H1 (cell line): Measurements from ENCODE around the gene ARFGAP3. TPM values are rescaled to one million over a fixed set of nuclear protein-coding genes. Genes with fewer than 3 reads are reported as not detected.

Experiments
- ASH2L ChIP-seq: fragments of 200-600, 300-600 bp; sonication (generic); IDR thresholded peaks from one replicate; pipeline ENCODE4 v1.7.1; 2017; ENCODE audit warnings: low read length
- CHD1 ChIP-seq: IDR thresholded peaks from 2 replicates; pipeline ENCODE4 v1.6.1; 2012; ENCODE audit warnings: low read depth, low read length, improper control_type of control experiment
- CREB1 ChIP-seq: IDR thresholded peaks from 2 replicates; pipeline ENCODE4 v1.6.1; 2012; ENCODE audit warnings: inconsistent platforms
- RXRA ChIP-seq: IDR thresholded peaks from 2 replicates; pipeline ENCODE4 v1.6.1; 2011; ENCODE audit warnings: low read depth, mild to moderate bottlenecking, low read length, moderate library complexity; ENCODE audit not compliant: insufficient read depth
- SP2 ChIP-seq: IDR thresholded peaks from 2 replicates; pipeline ENCODE4 v1.6.1; 2012; ENCODE audit warnings: mild to moderate bottlenecking, low read length, inconsistent platforms
- polyA plus RNA-seq, 7 experiments: library from polyadenylated mRNA; depleted of rRNA in 3 of 7; stranded (reverse) in 5 of 7; unstranded in 2 of 7; fragments of >200 nt in 5 of 7; fragments of 200-250 nt in 2 of 7; gene quantifications; 1 replicate in 5 of 7; 2 replicates in 1 of 7; 4 replicates in 1 of 7; pipeline versions ENCODE4 v1.2.1 to v1.2.3, GENCODE V29; 2011 to 2013; ENCODE audit warnings: missing spikeins in 2 of 7, mixed read lengths in 2 of 7
- total RNA-seq: library from RNA; stranded (reverse); fragmentation: NEBNext Ultra II Directional; extraction: Animal tissue kit (Norgen Biotek cat#: 25700); gene quantifications from 2 replicates; pipeline ENCODE4 v1.2.1, GENCODE V29; 2021
- TF ChIP-seq, protein P1 (sequence below), 3 experiments: IDR thresholded peaks; 1 replicate in 2 of 3; 2 replicates in 1 of 3; pipeline versions ENCODE4 v1.5.1 to v1.6.1; 2011; ENCODE audit warnings: low read length in 3 of 3, mild to moderate bottlenecking in 3 of 3, inconsistent platforms in 2 of 3, low read depth in 1 of 3, moderate library complexity in 1 of 3; ENCODE audit not compliant: insufficient read depth in 1 of 3; ENCODE audit errors: control extremely low read depth in 1 of 3

The ARFGAP3 gene
- total and polyA plus RNA-seq, 2 of the 8 experiments (the other 6 are each of a cell fraction or from before 2014, with no cell fraction given), result 9.7 to 16.0 TPM

DNA sequence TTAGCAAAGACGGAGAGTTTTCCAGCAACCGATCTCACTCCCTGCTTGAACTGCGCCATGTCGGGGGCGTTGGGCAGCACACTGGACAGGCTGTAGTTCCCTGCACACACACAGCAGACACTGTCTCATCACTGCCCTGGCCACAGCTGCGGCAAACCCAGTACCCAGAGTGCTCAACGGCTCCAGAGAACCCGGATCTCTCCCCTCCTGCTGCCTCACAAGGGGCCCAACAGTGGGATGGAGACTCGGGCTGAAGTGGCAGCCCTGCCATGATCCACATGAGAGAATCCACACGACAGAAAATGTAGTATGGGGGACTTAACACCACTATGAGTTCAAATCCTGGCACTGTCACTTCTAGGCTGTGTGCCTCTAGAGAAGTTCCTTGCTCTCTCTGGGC lies 58.0 kb downstream of the ARFGAP3 start (continued):
- TF ChIP-seq SP2 (no peak), CHD1 (no peak), CREB1 (no peak), ASH2L (no peak), RXRA (no peak)
- TF ChIP-seq, protein P1, sequence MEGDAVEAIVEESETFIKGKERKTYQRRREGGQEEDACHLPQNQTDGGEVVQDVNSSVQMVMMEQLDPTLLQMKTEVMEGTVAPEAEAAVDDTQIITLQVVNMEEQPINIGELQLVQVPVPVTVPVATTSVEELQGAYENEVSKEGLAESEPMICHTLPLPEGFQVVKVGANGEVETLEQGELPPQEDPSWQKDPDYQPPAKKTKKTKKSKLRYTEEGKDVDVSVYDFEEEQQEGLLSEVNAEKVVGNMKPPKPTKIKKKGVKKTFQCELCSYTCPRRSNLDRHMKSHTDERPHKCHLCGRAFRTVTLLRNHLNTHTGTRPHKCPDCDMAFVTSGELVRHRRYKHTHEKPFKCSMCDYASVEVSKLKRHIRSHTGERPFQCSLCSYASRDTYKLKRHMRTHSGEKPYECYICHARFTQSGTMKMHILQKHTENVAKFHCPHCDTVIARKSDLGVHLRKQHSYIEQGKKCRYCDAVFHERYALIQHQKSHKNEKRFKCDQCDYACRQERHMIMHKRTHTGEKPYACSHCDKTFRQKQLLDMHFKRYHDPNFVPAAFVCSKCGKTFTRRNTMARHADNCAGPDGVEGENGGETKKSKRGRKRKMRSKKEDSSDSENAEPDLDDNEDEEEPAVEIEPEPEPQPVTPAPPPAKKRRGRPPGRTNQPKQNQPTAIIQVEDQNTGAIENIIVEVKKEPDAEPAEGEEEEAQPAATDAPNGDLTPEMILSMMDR (IDR thresholded peaks at IDR 0.05; ENCODE audit: control extremely low read depth in 1 of 3, insufficient read depth in 1 of 3, low read depth in 1 of 3, low read length in 3 of 3), result no peak
